HuH-7 (cell line): ENCODE data around the gene TMEM121B.
A peak's percentile ranks its signal among the peaks of the same experiment; 100 is the strongest.

Source experiments
- DNase-seq: peaks from one replicate; pipeline ENCODE4 v3.0.0; 2011; ENCODE audit warnings: low spot score

TMEM121B gene

GRCh38 chr22:17138513-17138912 is 17.4 kb upstream of the TMEM121B start:
- no peak for DNase-seq

- DNase-seq: no peak
Observed at GRCh38 chr22:17137861-17138425, 16.8 kb upstream of the TMEM121B start.

- no peak for DNase-seq
Observed at GRCh38 chr22:17137170-17137569, 16.0 kb upstream of the TMEM121B start.

GRCh38 chr22:17135153-17135760 is 14.1 kb upstream of the TMEM121B start:
- no peak for DNase-seq

- no peak for DNase-seq
Observed at GRCh38 chr22:17133137-17133536, 12.0 kb upstream of the TMEM121B start.

GRCh38 chr22:17132112-17132511 is 11.0 kb upstream of the TMEM121B start:
- DNase-seq: no peak

GRCh38 chr22:17131686-17132085 is 10.5 kb upstream of the TMEM121B start:
- DNase-seq: no peak

- no peak for DNase-seq
Observed at GRCh38 chr22:17130199-17130598, 9.0 kb upstream of the TMEM121B start.

- peak; percentile 51 for DNase-seq
Observed at GRCh38 chr22:17120711-17121232, 388 bp downstream of the TMEM121B start.

- peak; percentile 86 for DNase-seq
Observed at GRCh38 chr22:17120281-17120680, 879 bp downstream of the TMEM121B start.

- peak; percentile 40 for DNase-seq
Observed at GRCh38 chr22:17119481-17120202, 1.5 kb downstream of the TMEM121B start.

GRCh38 chr22:17118342-17118741 is 2.8 kb downstream of the TMEM121B start:
- DNase-seq: no peak

GRCh38 chr22:17117890-17118289 is 3.3 kb downstream of the TMEM121B start:
- DNase-seq: no peak

- no peak for DNase-seq
Observed at GRCh38 chr22:17117400-17117799, 3.8 kb downstream of the TMEM121B start.

- DNase-seq: no peak
Observed at GRCh38 chr22:17116572-17117330, 4.4 kb downstream of the TMEM121B start.

- DNase-seq: no peak
Observed at GRCh38 chr22:17115945-17116565, 5.1 kb downstream of the TMEM121B start.

- no peak for DNase-seq
Observed at GRCh38 chr22:17115236-17115635, 5.9 kb downstream of the TMEM121B start.

- no peak for DNase-seq
Observed at GRCh38 chr22:17114898-17115235, 6.3 kb downstream of the TMEM121B start.

GRCh38 chr22:17114173-17114897 is 6.8 kb downstream of the TMEM121B start:
- DNase-seq: no peak

GRCh38 chr22:17113600-17113999 is 7.6 kb downstream of the TMEM121B start:
- DNase-seq: no peak

GRCh38 chr22:17112491-17113042 is 8.6 kb downstream of the TMEM121B start:
- DNase-seq: no peak
